Breast epithelium (tissue), 3 donors: ENCODE measurements around the gene CEACAM6.

ENCODE experiments used
- CTCF ChIP-seq, 3 donors: fragments of 450-650 bp; IDR thresholded peaks; one replicate each; pipeline ENCODE4 v1.5.1; 2016 to 2017; ENCODE audit warnings: antibody characterized with exemption in 3 of 3, mild to moderate bottlenecking in 3 of 3, moderate library complexity in 3 of 3
- POLR2A ChIP-seq: fragments of 450-650 bp; IDR thresholded peaks from one replicate; pipeline ENCODE4 v1.6.1; 2016; ENCODE audit warnings: antibody characterized with exemption, mild to moderate bottlenecking, moderate library complexity

GRCh38 chr19:41755328-41755913 is at the start of gene CEACAM6:
- TF ChIP-seq CTCF (IDR thresholded peaks at IDR 0.05) = no peak
- no peak for TF ChIP-seq POLR2A
